ENCODE results near the gene NFYA. TPM values are rescaled to one million over a fixed set of nuclear protein-coding genes. Genes with fewer than 3 reads are reported as not detected.

Gene NFYA
- total RNA-seq, 2 donors from 2014 or later: 9.2 to 20.6 TPM

DNA sequence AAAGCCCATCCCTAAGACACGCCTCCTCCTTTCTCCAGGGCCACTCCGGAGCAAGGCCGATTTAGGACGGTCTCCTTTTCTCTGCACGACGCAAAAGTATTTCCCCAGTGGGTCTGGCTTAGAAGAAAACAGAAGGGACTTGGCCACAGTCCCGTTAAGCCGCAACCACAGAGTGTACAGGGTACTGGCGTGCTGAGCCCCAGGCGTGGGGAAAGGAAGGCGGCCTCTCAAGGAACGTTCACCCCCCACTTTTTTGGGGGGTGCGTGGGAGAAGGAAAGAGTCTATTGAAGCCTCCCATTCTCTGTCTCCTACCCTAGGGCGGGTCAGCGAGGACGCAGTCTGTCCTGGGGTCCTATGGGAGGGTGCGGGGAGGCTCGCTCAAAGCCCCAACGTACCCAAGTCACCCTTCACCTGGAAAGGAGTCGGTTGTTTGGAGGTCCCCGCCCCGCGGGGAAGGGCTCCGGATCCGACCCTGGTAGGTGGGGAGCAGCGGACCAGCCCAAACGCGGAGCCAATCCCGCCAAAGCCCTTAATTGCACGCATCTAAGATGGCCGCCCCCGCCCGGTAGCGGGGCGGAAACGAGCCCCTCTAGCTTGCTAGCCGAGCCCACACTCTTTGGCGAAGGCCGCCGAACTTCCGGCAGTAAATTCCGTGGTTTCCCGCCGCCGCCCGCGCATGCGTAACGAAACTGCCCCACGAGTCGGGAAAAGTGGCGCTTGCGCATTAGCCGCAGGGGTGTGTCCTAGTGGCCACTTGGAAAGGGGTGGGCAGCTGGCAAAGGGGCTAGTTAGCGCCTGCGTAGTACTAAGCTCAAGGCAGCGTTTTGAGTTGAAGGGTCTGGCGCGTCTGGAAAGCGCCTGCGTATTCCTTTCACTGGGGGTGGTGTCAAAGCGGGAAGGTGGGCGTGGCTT, 595 bp upstream of the NFYA start, which contains the start of gene OARD1:
Gene OARD1, minus strand, starts transcription at position 434 of the 913 bp plus-strand sequence. CDS start 722 bp downstream, outside the sequence.
- TF ChIP-seq, protein P1, sequence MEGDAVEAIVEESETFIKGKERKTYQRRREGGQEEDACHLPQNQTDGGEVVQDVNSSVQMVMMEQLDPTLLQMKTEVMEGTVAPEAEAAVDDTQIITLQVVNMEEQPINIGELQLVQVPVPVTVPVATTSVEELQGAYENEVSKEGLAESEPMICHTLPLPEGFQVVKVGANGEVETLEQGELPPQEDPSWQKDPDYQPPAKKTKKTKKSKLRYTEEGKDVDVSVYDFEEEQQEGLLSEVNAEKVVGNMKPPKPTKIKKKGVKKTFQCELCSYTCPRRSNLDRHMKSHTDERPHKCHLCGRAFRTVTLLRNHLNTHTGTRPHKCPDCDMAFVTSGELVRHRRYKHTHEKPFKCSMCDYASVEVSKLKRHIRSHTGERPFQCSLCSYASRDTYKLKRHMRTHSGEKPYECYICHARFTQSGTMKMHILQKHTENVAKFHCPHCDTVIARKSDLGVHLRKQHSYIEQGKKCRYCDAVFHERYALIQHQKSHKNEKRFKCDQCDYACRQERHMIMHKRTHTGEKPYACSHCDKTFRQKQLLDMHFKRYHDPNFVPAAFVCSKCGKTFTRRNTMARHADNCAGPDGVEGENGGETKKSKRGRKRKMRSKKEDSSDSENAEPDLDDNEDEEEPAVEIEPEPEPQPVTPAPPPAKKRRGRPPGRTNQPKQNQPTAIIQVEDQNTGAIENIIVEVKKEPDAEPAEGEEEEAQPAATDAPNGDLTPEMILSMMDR (IDR thresholded peaks at IDR 0.05): no peak

DNA sequence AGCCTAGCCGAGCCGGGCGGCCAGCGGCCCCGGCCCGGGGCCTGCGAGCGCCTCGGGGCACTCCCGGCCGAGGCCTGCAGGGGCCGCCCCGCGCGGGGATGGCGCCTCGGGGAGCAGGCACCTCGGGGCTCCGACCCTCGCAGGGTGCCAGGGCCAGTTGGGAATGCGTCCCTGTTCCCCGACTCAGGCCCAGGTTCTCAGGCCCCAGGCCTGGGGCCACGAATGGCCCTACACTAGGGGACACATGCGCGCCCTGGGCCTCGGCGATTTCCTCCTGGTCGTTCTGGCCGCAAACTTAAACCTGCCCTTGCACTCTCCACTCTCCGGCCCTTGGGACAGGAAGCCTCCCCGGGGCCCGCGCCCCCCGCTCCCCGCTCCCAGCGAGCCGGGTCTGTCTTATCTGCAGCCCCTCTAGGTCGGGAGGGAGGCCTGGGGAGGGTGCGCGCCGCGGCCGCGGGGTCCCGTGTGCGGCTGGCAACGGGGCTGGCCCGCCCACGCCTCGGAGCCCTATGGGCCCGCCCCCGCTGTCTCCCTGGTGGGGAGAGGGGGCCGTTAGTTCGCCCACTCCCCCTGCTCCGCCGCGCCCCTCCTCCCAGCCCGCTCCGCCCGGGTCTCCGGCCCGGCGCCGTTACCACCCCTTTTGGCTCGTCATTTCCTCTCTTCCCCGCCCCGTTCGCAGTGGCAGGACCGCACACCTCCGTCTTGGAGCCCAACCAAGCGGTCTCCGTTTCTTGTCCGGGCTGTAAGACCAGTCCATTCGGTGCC, 611 bp downstream of the NFYA start:
- Histone ChIP-seq H3K4me3 (peak overlapping the region; percentile 83), H3K27ac (peak overlapping the region; percentile 97), H3K4me1 (ENCODE audit: control insufficient read depth in 1 of 2, low read depth in 2 of 2) (peaks cover 15 to 36% of the 10 kb centered on the region in 2 donors), H3K27me3 (replicated peaks; ENCODE audit: insufficient read depth) (no peaks in the 10 kb centered on the region), H3K36me3 (no peaks in the 10 kb centered on the region), H3K9me3 (no peaks in the 10 kb centered on the region)
- peak; percentile 4 for ATAC-seq (ENCODE audit: insufficient number of reproducible peaks, low FRiP score, low read depth)
- peak; percentile 54 for DNase-seq (ENCODE audit: low spot score)
- TF ChIP-seq, protein P1 (IDR thresholded peaks at IDR 0.05): peak; percentile 43

More for the DNA sequence above, 595 bp upstream of the NFYA start, which contains the start of gene OARD1:
- DNase-seq (ENCODE audit: low spot score) (peak; percentile 94), ATAC-seq (ENCODE audit: insufficient number of reproducible peaks, low FRiP score, low read depth) (peak; percentile 95)
- Histone ChIP-seq H3K36me3 (no peaks in the 10 kb centered on the region), H3K27ac (peak within 1 kb of the TSS; percentile 97 to 98), H3K27me3 (replicated peaks; ENCODE audit: insufficient read depth) (no peaks in the 10 kb centered on the region), H3K4me1 (ENCODE audit: control insufficient read depth in 1 of 2, low read depth in 2 of 2) (peaks cover 15 to 36% of the 10 kb centered on the region in 2 donors), H3K9me3 (no peaks in the 10 kb centered on the region), H3K4me3 (peak within 1 kb of the TSS; percentile 83)

DNA sequence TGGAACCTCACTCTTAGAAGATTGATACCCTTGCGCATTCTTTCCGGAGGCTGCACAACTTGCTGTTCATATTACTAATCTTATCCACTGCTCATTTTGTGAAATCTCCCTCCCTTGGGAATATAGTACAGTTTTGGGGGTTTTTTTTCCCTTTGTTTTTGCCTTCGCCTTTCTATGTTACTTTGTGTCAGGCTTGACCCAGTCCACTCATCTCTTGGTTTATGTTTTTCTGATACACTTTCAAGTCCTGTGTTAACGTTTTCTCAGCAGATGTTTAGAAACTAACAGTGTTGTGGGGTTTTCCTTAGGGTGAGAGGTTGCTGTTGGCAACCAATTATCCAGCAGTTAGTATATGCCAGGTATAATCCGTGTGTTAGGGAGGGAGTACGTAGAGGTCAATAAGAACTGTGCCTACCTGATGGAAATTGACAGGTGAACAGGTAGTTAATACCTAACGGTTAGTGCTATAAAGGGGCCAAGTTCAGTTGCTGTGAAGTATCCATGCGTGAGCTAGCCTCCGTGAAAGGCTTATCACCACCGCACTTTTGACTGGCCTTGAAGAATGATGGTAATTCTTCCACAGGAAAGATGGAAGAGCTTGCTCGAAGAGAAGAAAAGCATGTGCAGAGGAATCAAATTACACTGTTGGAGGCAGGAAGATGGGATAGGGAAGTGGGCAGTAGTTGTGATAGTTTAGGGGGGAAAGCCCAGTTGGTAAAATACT, 1.4 kb downstream of the NFYA start:
- TF ChIP-seq, protein P1 (IDR thresholded peaks at IDR 0.05): no peak
- DNase-seq (ENCODE audit: low spot score): no peak
- ATAC-seq (ENCODE audit: insufficient number of reproducible peaks, low FRiP score, low read depth): no peak
- Histone ChIP-seq H3K9me3 (no peaks in the 10 kb centered on the region), H3K27me3 (replicated peaks; ENCODE audit: insufficient read depth) (no peaks in the 10 kb centered on the region), H3K36me3 (no peaks in the 10 kb centered on the region), H3K4me3 (peak overlapping the region; percentile 83), H3K27ac (peak overlapping the region; percentile 97), H3K4me1 (ENCODE audit: control insufficient read depth in 1 of 2, low read depth in 2 of 2) (peaks cover 15 to 36% of the 10 kb centered on the region in 2 donors)

DNA sequence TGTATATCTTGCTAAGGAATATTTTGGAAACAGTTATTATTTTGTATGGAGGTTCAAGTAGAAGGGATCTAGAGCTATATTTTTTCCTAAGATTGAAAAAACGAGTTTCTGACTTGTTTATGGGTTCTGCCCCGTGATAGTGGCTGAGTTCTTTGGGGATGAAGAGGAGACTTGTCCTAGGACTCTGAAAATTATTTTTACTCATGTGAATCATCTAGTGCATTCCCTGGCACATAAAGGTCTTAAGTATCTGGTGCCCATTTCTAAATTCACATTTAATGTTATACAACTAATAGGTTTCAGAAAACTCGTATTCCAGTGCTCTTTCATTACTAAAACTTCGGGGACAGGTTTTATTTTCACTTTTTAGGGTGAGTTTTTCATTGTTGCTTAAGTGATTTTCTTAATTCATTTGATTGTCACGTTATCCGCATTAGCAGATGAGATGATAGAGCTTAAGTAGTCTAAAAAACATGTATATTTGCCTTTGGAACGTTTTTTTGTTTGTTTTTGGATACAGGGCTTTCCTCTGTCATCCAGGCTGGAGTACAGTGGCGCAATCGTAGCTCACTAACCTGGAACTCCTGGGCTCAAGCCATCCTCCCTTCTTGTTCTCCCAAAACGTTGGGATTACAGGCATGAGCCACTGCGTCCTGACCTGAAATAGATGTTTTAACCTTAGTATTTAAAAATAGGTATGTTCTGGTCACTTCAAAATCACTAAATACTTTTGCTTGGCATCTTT, 2.1 kb downstream of the NFYA start:
- TF ChIP-seq, protein P1 (IDR thresholded peaks at IDR 0.05): no peak
- H3K4me3 ChIP-seq: peak overlapping the region; percentile 83
- DNase-seq (ENCODE audit: low spot score): no peak
- no peaks in the 10 kb centered on the region for H3K36me3 ChIP-seq
- H3K9me3 ChIP-seq: no peaks in the 10 kb centered on the region
- peak overlapping the region; percentile 97 for H3K27ac ChIP-seq
- peaks cover 15 to 36% of the 10 kb centered on the region in 2 donors for H3K4me1 ChIP-seq (ENCODE audit: control insufficient read depth in 1 of 2, low read depth in 2 of 2)
- no peaks in the 10 kb centered on the region for H3K27me3 ChIP-seq (replicated peaks; ENCODE audit: insufficient read depth)
- ATAC-seq (ENCODE audit: insufficient number of reproducible peaks, low FRiP score, low read depth): no peak

Measured in thoracic aorta (tissue), 2 donors.